Muscle of leg (tissue), 11 donors: ENCODE measurements around the gene AGAP1. TPM values are rescaled to one million over a fixed set of nuclear protein-coding genes. Genes with fewer than 3 reads are reported as not detected.

Experiments used
- DNase-seq: peaks from one replicate; pipeline ENCODE4 v3.0.0; 2013
- H3K27ac ChIP-seq: one replicate; pipeline ENCODE4 v1.5.1; 2013; ENCODE audit warnings: mild to moderate bottlenecking, low read length, control low read depth
- H3K27me3 ChIP-seq: one replicate; pipeline ENCODE4 v1.6.1; 2013; ENCODE audit warnings: low read length; ENCODE audit not compliant: control insufficient read depth, insufficient read depth
- H3K36me3 ChIP-seq: one replicate; pipeline ENCODE4 v1.6.1; 2013; ENCODE audit warnings: low read length; ENCODE audit not compliant: control insufficient read depth, insufficient read depth
- H3K4me1 ChIP-seq: one replicate; pipeline ENCODE4 v1.6.1; 2013; ENCODE audit warnings: low read length; ENCODE audit not compliant: control insufficient read depth, insufficient read depth
- H3K4me3 ChIP-seq: one replicate; pipeline ENCODE4 v1.5.1; 2013; ENCODE audit warnings: low read length, control low read depth
- H3K9me3 ChIP-seq: replicated peaks from 2 replicates; pipeline ENCODE4 v1.6.1; 2013; ENCODE audit warnings: low read depth, low read length; ENCODE audit not compliant: control insufficient read depth
- WGBS: methylation state at CpG from one replicate; pipeline ENCODE4 v1.1.5; 2013; ENCODE audit warnings: missing lambda C conversion rate; ENCODE audit not compliant: insufficient coverage; 5-methylcytosine and 5-hydroxymethylcytosine counted together
- polyA plus RNA-seq, 8 donors: library from polyadenylated mRNA; unstranded; fragments of 120-200 nt; gene quantifications; one replicate each; pipeline versions ENCODE4 v1.2.1 to v1.2.3, GENCODE V29; 2013; ENCODE audit warnings: inconsistent platforms in 1 of 8, low replicate concordance in 1 of 8; ENCODE audit not compliant: insufficient read length in 8 of 8, insufficient read depth in 1 of 8
- total RNA-seq: library from RNA; stranded (reverse); fragments of 120-200 nt; gene quantifications from one replicate; pipeline ENCODE4 v1.2.4, GENCODE V29; 2013

Gene AGAP1
- total and polyA plus RNA-seq, 9 donors, result 19.1 to 32.0 (median 26.8) TPM

DNA sequence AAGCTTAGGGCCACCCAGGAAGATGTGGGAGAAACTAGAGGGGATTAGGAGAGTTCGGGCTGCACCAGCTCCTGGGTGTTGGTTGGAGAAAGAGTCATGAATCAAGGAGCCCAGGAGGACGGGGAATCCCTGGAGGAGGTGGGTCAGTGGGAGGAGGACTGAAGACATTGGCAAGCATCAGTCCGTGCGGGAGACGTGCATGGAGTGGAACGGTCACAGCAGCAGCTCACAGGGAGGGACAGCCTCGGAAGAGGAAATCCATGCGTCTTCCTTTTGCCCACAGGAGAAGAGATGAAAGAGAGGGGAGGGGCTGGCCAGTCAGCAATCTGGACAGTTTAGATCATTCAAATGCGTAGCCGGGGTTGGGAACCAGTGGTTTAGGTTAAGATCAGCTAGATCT, 495.7 kb downstream of the AGAP1 start:
- 83% methylated on average over 10 of the region's 10 CpGs for WGBS
- Histone ChIP-seq H3K27ac (no peak overlapping the region), H3K4me1 (no peaks in the 10 kb centered on the region), H3K27me3 (no peaks in the 10 kb centered on the region), H3K4me3 (no peak overlapping the region), H3K9me3 (no peaks in the 10 kb centered on the region), H3K36me3 (no peaks in the 10 kb centered on the region)
- DNase-seq, result no peak

DNA sequence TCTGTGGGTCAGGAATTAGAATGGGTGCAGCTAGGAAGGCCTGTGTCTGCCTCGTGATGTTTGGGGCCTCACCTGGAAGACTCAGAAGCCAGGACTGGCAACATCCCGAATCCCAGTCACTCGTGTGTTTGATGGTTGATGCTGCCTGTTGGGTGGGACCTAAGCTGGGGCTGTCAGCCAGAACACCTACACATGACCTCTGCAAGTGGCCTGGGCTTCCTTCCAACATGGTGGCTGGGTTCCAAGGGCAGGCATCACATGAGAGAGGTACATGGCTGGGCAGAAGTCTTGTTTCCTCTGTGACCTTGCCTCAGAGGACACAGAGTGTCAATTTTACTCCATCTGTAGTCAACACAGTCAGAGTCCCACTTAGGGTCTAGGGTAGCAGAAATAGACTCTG, 496.5 kb downstream of the AGAP1 start:
- no peak overlapping the region for H3K27ac ChIP-seq
- no peaks in the 10 kb centered on the region for H3K4me1 ChIP-seq
- no peaks in the 10 kb centered on the region for H3K9me3 ChIP-seq
- DNase-seq, result no peak
- H3K36me3 ChIP-seq, result no peaks in the 10 kb centered on the region
- H3K4me3 ChIP-seq, result no peak overlapping the region
- no peaks in the 10 kb centered on the region for H3K27me3 ChIP-seq
- 90% methylated on average over 3 of the region's 3 CpGs for WGBS

- WGBS, result 92% methylated on average over 19 of the region's 20 CpGs
- Histone ChIP-seq H3K9me3 (no peaks in the 10 kb centered on the region), H3K27ac (no peak overlapping the region), H3K36me3 (peaks cover 3% of the 10 kb centered on the region), H3K27me3 (no peaks in the 10 kb centered on the region), H3K4me3 (no peak overlapping the region), H3K4me1 (no peaks in the 10 kb centered on the region)
- DNase-seq, result no peak
These were observed 498.2 kb downstream of the AGAP1 start for GRCh38 chr2:235992024-235992423.

DNA sequence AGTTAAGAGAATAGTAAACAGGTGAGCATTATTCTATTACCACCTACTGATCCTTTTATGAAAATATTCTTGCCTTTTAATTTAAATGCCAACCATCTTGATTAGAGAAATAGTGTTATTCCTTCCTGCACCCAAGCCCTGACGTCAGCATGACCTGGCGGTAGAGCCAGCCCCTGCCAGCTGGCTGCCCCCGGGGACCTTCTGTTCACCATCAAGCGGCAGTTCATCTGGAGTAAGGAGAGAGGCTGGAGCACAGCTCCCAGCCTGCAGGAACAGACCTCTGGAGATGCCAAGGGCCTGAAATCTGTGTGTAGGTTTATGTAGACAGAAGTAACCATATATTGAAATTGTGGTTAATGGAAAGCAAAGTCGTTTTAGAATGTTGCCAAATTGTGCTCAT, 502.6 kb downstream of the AGAP1 start:
- Histone ChIP-seq H3K9me3 (no peaks in the 10 kb centered on the region), H3K27me3 (no peaks in the 10 kb centered on the region), H3K27ac (no peak overlapping the region), H3K4me1 (no peaks in the 10 kb centered on the region), H3K4me3 (no peak overlapping the region), H3K36me3 (peaks cover 3% of the 10 kb centered on the region)
- no peak for DNase-seq
- WGBS, result 100% methylated on average over 1 of the region's 5 CpGs

DNA sequence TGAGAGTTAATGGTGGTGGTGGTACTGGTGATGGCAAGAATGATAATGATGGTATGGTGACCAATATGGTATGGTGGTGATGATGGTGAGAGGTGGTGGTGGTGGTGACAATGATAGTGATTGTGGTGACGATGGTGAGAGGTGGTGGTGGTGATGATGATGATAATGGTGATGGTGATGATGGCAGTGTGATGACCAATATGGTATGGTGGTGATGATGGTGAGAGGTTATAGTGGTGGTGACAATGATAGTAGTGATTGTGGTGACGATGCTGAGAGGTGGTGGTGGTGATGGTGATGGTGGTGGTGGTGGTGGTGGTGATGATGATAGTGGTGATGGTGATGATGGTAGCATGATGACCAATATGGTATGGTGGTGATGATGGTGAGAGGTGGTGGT, 505.2 kb downstream of the AGAP1 start:
- H3K27ac ChIP-seq, result no peak overlapping the region
- H3K4me3 ChIP-seq, result no peak overlapping the region
- WGBS, result 93% methylated on average over 2 of the region's 2 CpGs
- H3K27me3 ChIP-seq, result no peaks in the 10 kb centered on the region
- H3K4me1 ChIP-seq, result no peaks in the 10 kb centered on the region
- no peaks in the 10 kb centered on the region for H3K9me3 ChIP-seq
- H3K36me3 ChIP-seq, result peaks cover 3% of the 10 kb centered on the region
- DNase-seq, result no peak

DNA sequence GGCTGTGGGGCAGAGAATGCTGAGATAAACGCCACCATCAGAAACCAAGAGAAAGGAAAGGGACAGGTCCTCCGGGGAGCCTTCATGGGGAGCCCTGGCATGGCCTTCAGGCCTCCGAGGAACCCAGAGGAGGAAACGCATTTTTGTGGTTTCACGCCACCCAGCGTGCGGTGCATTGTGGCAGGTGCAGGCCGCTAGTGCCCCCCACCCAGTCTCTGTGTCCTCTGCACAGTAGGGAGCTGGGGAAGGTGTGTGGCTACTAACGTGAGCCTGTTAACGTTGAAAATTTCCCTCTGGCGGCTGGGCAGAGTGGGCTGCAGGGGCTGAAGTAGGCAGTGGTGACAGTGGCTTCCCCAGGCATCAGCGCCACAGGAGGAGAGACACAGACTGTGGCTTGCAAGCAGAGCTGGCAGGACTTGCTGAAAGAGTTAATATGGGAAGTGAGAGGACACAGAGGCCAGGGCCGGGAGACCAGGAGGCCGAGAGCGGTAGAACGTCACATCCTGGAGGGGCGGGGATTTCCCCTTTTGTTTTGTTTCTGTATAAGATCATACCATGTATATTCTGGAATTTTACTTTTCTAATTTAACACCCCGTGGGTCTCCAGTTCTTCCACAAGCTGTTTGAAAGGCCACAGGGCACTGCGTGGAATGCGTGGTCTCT, 507.5 kb downstream of the AGAP1 start:
- DNase-seq, result peak; percentile 18
- H3K4me3 ChIP-seq, result no peak overlapping the region
- H3K27ac ChIP-seq, result peak overlapping the region; percentile 52

GRCh38 chr2:236001854-236002253, 508.0 kb downstream of the AGAP1 start:
- 89% methylated on average over 8 of the region's 8 CpGs for WGBS
- H3K27ac ChIP-seq, result peak overlapping the region; percentile 52
- no peaks in the 10 kb centered on the region for H3K36me3 ChIP-seq
- H3K4me1 ChIP-seq, result no peaks in the 10 kb centered on the region
- no peaks in the 10 kb centered on the region for H3K27me3 ChIP-seq
- no peak overlapping the region for H3K4me3 ChIP-seq
- no peak for DNase-seq
- no peaks in the 10 kb centered on the region for H3K9me3 ChIP-seq

More for the DNA sequence above, 507.5 kb downstream of the AGAP1 start:
- WGBS, result 82% methylated on average over 15 of the region's 20 CpGs
- Histone ChIP-seq H3K27me3 (no peaks in the 10 kb centered on the region), H3K4me1 (no peaks in the 10 kb centered on the region), H3K9me3 (no peaks in the 10 kb centered on the region), H3K36me3 (no peaks in the 10 kb centered on the region)

- H3K9me3 ChIP-seq, result no peaks in the 10 kb centered on the region
- peak; percentile 45 for DNase-seq
- 28% methylated on average over 4 of the region's 6 CpGs for WGBS
- H3K36me3 ChIP-seq, result peaks cover 5% of the 10 kb centered on the region
- no peak overlapping the region for H3K4me3 ChIP-seq
- no peaks in the 10 kb centered on the region for H3K27me3 ChIP-seq
- no peaks in the 10 kb centered on the region for H3K4me1 ChIP-seq
- no peak overlapping the region for H3K27ac ChIP-seq
These were observed 514.2 kb downstream of the AGAP1 start for GRCh38 chr2:236008006-236008405.

DNA sequence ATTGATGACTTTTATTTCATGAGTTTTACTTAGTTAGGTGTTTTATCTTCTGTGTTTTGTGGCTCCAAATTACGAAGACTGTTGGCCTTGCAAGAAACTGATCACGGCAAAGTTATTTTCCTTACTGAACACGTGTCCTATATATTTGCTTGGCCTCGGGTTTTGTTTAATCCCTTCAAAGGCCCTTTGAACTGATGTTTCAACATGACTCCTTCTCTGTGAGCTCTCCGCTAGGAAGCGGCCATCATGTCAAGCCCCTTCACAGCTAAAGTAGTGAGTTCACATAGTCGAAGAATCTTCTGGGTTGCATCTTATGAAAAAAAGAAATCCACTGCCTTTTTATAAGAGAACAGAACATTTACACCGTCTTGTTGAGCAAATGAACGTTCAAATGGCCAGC, 515.0 kb downstream of the AGAP1 start:
- 93% methylated on average over 7 of the region's 9 CpGs for WGBS
- Histone ChIP-seq H3K27ac (no peak overlapping the region), H3K36me3 (peaks cover 5% of the 10 kb centered on the region), H3K27me3 (no peaks in the 10 kb centered on the region), H3K9me3 (no peaks in the 10 kb centered on the region), H3K4me3 (no peak overlapping the region), H3K4me1 (no peaks in the 10 kb centered on the region)
- no peak for DNase-seq

GRCh38 chr2:236010920-236011685, 517.3 kb downstream of the AGAP1 start:
- Histone ChIP-seq H3K4me3 (no peak overlapping the region), H3K27ac (no peak overlapping the region), H3K4me1 (no peaks in the 10 kb centered on the region), H3K9me3 (no peaks in the 10 kb centered on the region), H3K27me3 (no peaks in the 10 kb centered on the region), H3K36me3 (peaks cover 5% of the 10 kb centered on the region)
- WGBS, result 50% methylated on average over 6 of the region's 15 CpGs
- peak; percentile 33 for DNase-seq
